GM12878 (cell line): ENCODE results near the gene METRNL. TPM values are rescaled to one million over a fixed set of nuclear protein-coding genes. Genes with fewer than 3 reads are reported as not detected.

Source experiments
- ATAC-seq: fragments of 200-7000 bp; cut with Tn5 transposase; 3 replicates; pipeline ENCODE4 v1.9.1; 2020; ENCODE audit warnings: mild to moderate bottlenecking, moderate library complexity
- BruUV-seq: library from RNA; stranded (reverse); fragments of 400-500 nt; replicated peaks from 2 replicates; lab custom pipeline; 2021; lab: Mats Ljungman, UMichigan
- CTCF ChIA-PET: fragments of 300-600 bp; sonication (Branson Sonifier 250); formaldehyde crosslinking; extraction: SDS; loops from one replicate; lab custom pipeline; 2021; ENCODE audit warnings: inconsistent platforms; lab: Yijun Ruan, JAX
- POLR2A ChIA-PET: fragments of 350-600 bp; formaldehyde crosslinking; extraction: SDS; loops from one replicate; lab custom pipeline; 2021; ENCODE audit warnings: inconsistent platforms; lab: Charles Lee
- RAD21 ChIA-PET: fragments of 300-600 bp; sonication (Branson Sonifier 250); formaldehyde crosslinking; loops from one replicate; lab custom pipeline; 2023; ENCODE audit warnings: antibody characterized with exemption; ENCODE audit not compliant: unreplicated experiment; lab: Charles Lee
- SMC1A ChIA-PET: fragments of 300-600 bp; sonication (Branson Sonifier 250); formaldehyde crosslinking; loops from one replicate; lab custom pipeline; 2023; ENCODE audit not compliant: unreplicated experiment, uncharacterized antibody; lab: Charles Lee
- DNase-seq: peaks from one replicate; pipeline ENCODE4 v3.0.0-alpha.2; 2011; ENCODE audit warnings: low read depth, low spot score
- FAIRE-seq: peaks from 3 replicates; lab custom pipeline; 2011; peaks lifted over from hg19 to GRCh38; lab: Jason Lieb, UNC
- H2AFZ ChIP-seq: 2 replicates; pipeline ENCODE4 v1.6.0; 2011; ENCODE audit warnings: low read depth, low read length, control low read depth; ENCODE audit not compliant: control insufficient read depth
- H3K27ac ChIP-seq: 2 replicates; pipeline ENCODE4 v1.5.1; 2011; ENCODE audit warnings: control low read depth; ENCODE audit not compliant: control insufficient read depth, insufficient read depth
- H3K27me3 ChIP-seq, 2 experiments: replicated peaks in 1 of 2; 2 replicates each; pipeline versions ENCODE4 v1.6.0 to v1.6.1; 2011; ENCODE audit warnings: low read length in 1 of 2; ENCODE audit not compliant: control insufficient read depth in 2 of 2, insufficient read depth in 2 of 2
- H3K36me3 ChIP-seq, 2 experiments: 2 replicates each; pipeline ENCODE4 v1.5.1; 2011; ENCODE audit warnings: low read length in 1 of 2; ENCODE audit not compliant: control insufficient read depth in 2 of 2, insufficient read depth in 2 of 2
- H3K4me1 ChIP-seq: 2 replicates; pipeline ENCODE4 v1.6.1; 2011; ENCODE audit warnings: mild to moderate bottlenecking, low read length, moderate library complexity, mixed read lengths; ENCODE audit not compliant: control insufficient read depth, insufficient read depth
- H3K4me2 ChIP-seq: 2 replicates; pipeline ENCODE4 v1.6.0; 2011; ENCODE audit warnings: control low read depth; ENCODE audit not compliant: control insufficient read depth, insufficient read depth
- H3K4me3 ChIP-seq: fragments of 200-600 bp; sonication (generic); 2 replicates; pipeline ENCODE4 v1.5.1; 2016
- H3K79me2 ChIP-seq: 2 replicates; pipeline ENCODE4 v1.6.0; 2011; ENCODE audit warnings: low read length; ENCODE audit not compliant: control insufficient read depth, insufficient read depth
- H3K9ac ChIP-seq: 2 replicates; pipeline ENCODE4 v1.8.0; 2011; ENCODE audit warnings: low read length, control low read depth, mixed read lengths; ENCODE audit not compliant: control insufficient read depth, insufficient read depth
- H3K9me3 ChIP-seq: replicated peaks from 3 replicates; pipeline ENCODE4 v1.5.1; 2011; ENCODE audit warnings: mild to moderate bottlenecking, low read length; ENCODE audit not compliant: control insufficient read depth, insufficient read depth
- H4K20me1 ChIP-seq: 2 replicates; pipeline ENCODE4 v1.6.0; 2011; ENCODE audit not compliant: control insufficient read depth, insufficient read depth
- EP300 ChIP-seq, 2 experiments: fragments of 150-350 bp in 1 of 2; IDR thresholded peaks; 2 replicates each; pipeline ENCODE4 v1.6.1; 2011 to 2012; ENCODE audit warnings: low read depth in 2 of 2, low read length in 2 of 2, borderline replicate concordance in 1 of 2, improper control_type of control experiment in 1 of 2, inconsistent platforms in 1 of 2; ENCODE audit not compliant: control insufficient read depth in 1 of 2
- FOS ChIP-seq: IDR thresholded peaks from 3 replicates; pipeline ENCODE4 v1.6.1; 2011; ENCODE audit warnings: borderline replicate concordance; ENCODE audit not compliant: insufficient read length; ENCODE audit errors: extremely low read depth
- HDAC2 ChIP-seq: fragments of 200-600 bp; sonication (generic); IDR thresholded peaks from 2 replicates; pipeline ENCODE4 v1.6.1; 2017
- MTA3 ChIP-seq: IDR thresholded peaks from 2 replicates; pipeline ENCODE4 v1.6.1; 2012; ENCODE audit warnings: low read length, inconsistent platforms, borderline replicate concordance
- MXI1 ChIP-seq: fragments of 150-350 bp; IDR thresholded peaks from 2 replicates; pipeline ENCODE4 v1.6.1; 2011; ENCODE audit warnings: low read depth, mild to moderate bottlenecking, inconsistent platforms, low read length, improper control_type of control experiment
- PAX5 ChIP-seq: IDR thresholded peaks from 2 replicates; pipeline ENCODE4 v1.6.1; 2011; ENCODE audit warnings: low read depth, low read length, borderline replicate concordance
- RBBP5 ChIP-seq: fragments of 200-600 bp; sonication (generic); conservative IDR thresholded peaks from 2 replicates; pipeline ENCODE4 v1.6.1; 2016
- TAF1 ChIP-seq: IDR thresholded peaks from 2 replicates; pipeline ENCODE4 v1.6.1; 2011; ENCODE audit warnings: mild to moderate bottlenecking, low read depth, low read length, borderline replicate concordance
- TARDBP ChIP-seq: IDR thresholded peaks from 2 replicates; pipeline ENCODE4 v1.6.1; 2016; ENCODE audit warnings: borderline replicate concordance
- ZBED1 ChIP-seq: IDR thresholded peaks from 2 replicates; pipeline ENCODE4 v1.6.1; 2016; ENCODE audit warnings: borderline replicate concordance
- whole genome bisulfite sequencing: methylation state at CpG from one replicate; pipeline ENCODE4 v1.1.6; 2016; ENCODE audit warnings: low lambda C conversion rate; ENCODE audit not compliant: insufficient replicate concordance, insufficient coverage; ENCODE audit errors: missing lambda C conversion rate; 5-methylcytosine and 5-hydroxymethylcytosine counted together
- in situ Hi-C: fragments of 300-500 bp; cut with MboI; formaldehyde crosslinking; loops from 9 replicates; pipeline ENCODE4 v1.14.3; 2018; ENCODE audit warnings: mixed read lengths
- intact Hi-C: fragments of 100-400 bp; cut with micrococcal nuclease; formaldehyde crosslinking; loops from one replicate; pipeline ENCODE4 v1.14.2; 2022; ENCODE audit not compliant: unreplicated experiment
- polyA plus RNA-seq, 11 experiments: library from polyadenylated mRNA; depleted of rRNA in 4 of 11; unstranded in 6 of 11; stranded (reverse) in 5 of 11; fragments of >200 nt; fragmentation: Nextera tagmentation in 4 of 11; fragmentation: Illumina TruSeq in 1 of 11; extraction: Ambion mirVana in 4 of 11; extraction: Trizol in 1 of 11; gene quantifications; 1 replicate in 1 of 11; 2 replicates in 10 of 11; pipeline versions ENCODE4 v1.2.1 to v1.2.3, GENCODE V29; 2011 to 2016; ENCODE audit warnings: inconsistent platforms in 2 of 11, missing spikeins in 2 of 11, low read depth in 1 of 11
- total RNA-seq, 4 experiments: library from RNA; depleted of rRNA in 3 of 4; stranded (reverse); fragments of >200 nt in 3 of 4; fragmentation: Illumina TruSeq in 1 of 4; extraction: Trizol in 1 of 4; gene quantifications; 2 replicates each; pipeline versions ENCODE4 v1.2.1 to v1.2.3, GENCODE V29; 2013 to 2021
- TF ChIP-seq, protein P1 (sequence below): fragments of 450-650 bp; IDR thresholded peaks from 2 replicates; pipeline ENCODE4 v1.6.1; 2017; ENCODE audit warnings: low read depth, mild to moderate bottlenecking, moderate library complexity
- TF ChIP-seq, protein P2 (sequence below): fragments of 450-650 bp; formaldehyde crosslinking; IDR thresholded peaks from 2 replicates; pipeline ENCODE4 v1.4.0; 2022; ENCODE audit warnings: mild to moderate bottlenecking, moderate library complexity
- TF ChIP-seq, protein P3 (sequence below), 3 experiments: IDR thresholded peaks in 2 of 3; conservative IDR thresholded peaks in 1 of 3; 2 replicates each; pipeline ENCODE4 v1.5.1; 2011; ENCODE audit warnings: low read depth in 3 of 3, low read length in 3 of 3, mild to moderate bottlenecking in 3 of 3, control low read depth in 2 of 3, moderate library complexity in 2 of 3, inconsistent platforms in 1 of 3, mixed read lengths in 1 of 3; ENCODE audit not compliant: control insufficient read depth in 2 of 3, insufficient read depth in 1 of 3; ENCODE audit errors: extremely low read depth in 1 of 3

METRNL gene
- total and polyA plus RNA-seq, 10 of the 15 experiments (the other 5 are each of a cell fraction or from before 2014, with no cell fraction given) = 0.05 to 3.7 (median 0.48) TPM; not detected in 2

DNA sequence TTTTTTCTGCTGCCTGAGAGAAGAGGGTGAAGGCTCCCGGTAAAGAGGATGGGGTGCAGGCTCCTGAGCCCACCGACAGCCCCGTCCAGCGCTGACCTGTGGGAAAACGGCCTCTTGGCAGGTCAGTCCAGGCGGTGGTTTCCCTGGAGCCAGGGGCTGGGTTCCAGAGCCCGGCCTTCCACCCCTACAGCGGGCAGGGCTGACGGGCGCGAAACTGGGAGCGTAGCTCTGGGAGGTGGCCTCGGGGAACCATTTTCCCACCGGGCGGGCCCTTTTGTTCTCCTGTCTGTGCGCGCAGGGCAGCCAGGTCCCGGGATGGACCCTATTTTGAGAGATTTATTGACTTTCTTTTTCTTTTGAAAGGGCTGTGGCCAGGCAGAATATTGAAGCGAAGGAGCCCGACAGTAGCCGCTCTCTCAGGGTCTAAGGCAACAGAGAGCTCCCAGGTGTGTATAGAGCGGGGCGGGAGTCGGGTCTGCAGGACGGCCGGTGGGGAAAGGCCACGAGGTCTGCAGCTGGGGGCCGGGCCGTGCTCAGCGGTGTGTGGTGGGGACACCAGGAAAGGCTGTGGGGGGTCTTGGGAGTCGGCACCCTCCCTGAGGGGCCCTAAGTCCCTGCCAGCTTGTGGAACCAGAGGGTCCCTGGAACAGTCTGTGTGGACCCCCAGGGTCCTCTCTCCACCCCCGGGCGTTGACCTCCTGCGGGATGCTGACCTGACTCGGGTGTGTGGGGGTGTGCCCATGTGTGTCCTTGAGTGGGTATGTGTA is 32.3 kb downstream of the METRNL start:
- POLR2A ChIA-PET = no interaction called here
- TF ChIP-seq RBBP5 (no peak), HDAC2 (no peak), FOS (no peak), PAX5 (no peak), TARDBP (no peak), MXI1 (no peak), TAF1 (no peak), ZBED1 (no peak), EP300 (IDR thresholded peaks at IDR 0.05; ENCODE audit: borderline replicate concordance in 1 of 2, control insufficient read depth in 1 of 2, low read depth in 2 of 2, low read length in 2 of 2) (no peak), MTA3 (no peak)
- TF ChIP-seq, protein P1, sequence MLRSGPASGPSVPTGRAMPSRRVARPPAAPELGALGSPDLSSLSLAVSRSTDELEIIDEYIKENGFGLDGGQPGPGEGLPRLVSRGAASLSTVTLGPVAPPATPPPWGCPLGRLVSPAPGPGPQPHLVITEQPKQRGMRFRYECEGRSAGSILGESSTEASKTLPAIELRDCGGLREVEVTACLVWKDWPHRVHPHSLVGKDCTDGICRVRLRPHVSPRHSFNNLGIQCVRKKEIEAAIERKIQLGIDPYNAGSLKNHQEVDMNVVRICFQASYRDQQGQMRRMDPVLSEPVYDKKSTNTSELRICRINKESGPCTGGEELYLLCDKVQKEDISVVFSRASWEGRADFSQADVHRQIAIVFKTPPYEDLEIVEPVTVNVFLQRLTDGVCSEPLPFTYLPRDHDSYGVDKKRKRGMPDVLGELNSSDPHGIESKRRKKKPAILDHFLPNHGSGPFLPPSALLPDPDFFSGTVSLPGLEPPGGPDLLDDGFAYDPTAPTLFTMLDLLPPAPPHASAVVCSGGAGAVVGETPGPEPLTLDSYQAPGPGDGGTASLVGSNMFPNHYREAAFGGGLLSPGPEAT = no peak
- TF ChIP-seq, protein P2, sequence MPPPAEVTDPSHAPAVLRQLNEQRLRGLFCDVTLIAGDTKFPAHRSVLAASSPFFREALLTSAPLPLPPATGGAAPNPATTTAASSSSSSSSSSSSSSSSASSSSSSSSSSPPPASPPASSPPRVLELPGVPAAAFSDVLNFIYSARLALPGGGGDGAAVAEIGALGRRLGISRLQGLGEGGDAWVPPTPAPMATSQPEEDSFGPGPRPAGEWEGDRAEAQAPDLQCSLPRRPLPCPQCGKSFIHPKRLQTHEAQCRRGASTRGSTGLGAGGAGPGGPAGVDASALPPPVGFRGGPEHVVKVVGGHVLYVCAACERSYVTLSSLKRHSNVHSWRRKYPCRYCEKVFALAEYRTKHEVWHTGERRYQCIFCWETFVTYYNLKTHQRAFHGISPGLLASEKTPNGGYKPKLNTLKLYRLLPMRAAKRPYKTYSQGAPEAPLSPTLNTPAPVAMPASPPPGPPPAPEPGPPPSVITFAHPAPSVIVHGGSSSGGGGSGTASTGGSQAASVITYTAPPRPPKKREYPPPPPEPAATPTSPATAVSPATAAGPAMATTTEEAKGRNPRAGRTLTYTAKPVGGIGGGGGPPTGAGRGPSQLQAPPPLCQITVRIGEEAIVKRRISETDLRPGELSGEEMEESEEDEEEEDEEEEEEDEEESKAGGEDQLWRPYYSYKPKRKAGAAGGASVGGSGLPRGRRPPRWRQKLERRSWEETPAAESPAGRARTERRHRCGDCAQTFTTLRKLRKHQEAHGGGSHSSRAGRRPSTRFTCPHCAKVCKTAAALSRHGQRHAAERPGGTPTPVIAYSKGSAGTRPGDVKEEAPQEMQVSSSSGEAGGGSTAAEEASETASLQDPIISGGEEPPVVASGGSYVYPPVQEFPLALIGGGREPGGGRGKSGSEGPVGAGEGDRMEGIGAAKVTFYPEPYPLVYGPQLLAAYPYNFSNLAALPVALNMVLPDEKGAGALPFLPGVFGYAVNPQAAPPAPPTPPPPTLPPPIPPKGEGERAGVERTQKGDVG (CRISPR knock-in tag) = no peak
- TF ChIP-seq, protein P3, sequence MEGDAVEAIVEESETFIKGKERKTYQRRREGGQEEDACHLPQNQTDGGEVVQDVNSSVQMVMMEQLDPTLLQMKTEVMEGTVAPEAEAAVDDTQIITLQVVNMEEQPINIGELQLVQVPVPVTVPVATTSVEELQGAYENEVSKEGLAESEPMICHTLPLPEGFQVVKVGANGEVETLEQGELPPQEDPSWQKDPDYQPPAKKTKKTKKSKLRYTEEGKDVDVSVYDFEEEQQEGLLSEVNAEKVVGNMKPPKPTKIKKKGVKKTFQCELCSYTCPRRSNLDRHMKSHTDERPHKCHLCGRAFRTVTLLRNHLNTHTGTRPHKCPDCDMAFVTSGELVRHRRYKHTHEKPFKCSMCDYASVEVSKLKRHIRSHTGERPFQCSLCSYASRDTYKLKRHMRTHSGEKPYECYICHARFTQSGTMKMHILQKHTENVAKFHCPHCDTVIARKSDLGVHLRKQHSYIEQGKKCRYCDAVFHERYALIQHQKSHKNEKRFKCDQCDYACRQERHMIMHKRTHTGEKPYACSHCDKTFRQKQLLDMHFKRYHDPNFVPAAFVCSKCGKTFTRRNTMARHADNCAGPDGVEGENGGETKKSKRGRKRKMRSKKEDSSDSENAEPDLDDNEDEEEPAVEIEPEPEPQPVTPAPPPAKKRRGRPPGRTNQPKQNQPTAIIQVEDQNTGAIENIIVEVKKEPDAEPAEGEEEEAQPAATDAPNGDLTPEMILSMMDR (IDR thresholded peaks at IDR 0.05 in 2 of 3, conservative IDR thresholded peaks at IDR 0.05 in 1 of 3; ENCODE audit: control insufficient read depth in 2 of 3, extremely low read depth in 1 of 3, insufficient read depth in 1 of 3, low read depth in 3 of 3, low read length in 3 of 3) = no peak
- intact Hi-C loops (no loop called here), in situ Hi-C loops (no loop called here)
- no peaks in the 10 kb centered on the region; the same call in 2 of the 3 replicates for H3K9me3 ChIP-seq
- SMC1A ChIA-PET = no interaction called here
- RAD21 ChIA-PET = no interaction called here
- no peaks in the 10 kb centered on the region for H3K36me3 ChIP-seq
- BruUV-seq = no TSS peak
- no peak overlapping the region for H3K4me2 ChIP-seq
- no peak for ATAC-seq
- 63% methylated on average over 34 of the region's 35 CpGs for WGBS
- no peaks in the 10 kb centered on the region for H3K79me2 ChIP-seq
- no peak overlapping the region for H3K4me3 ChIP-seq
- H3K9ac ChIP-seq = no peak overlapping the region
- H3K27me3 ChIP-seq = no peaks in the 10 kb centered on the region
- no peaks in the 10 kb centered on the region for H3K4me1 ChIP-seq
- DNase-seq = no peak
- CTCF ChIA-PET = no interaction called here
- no peaks in the 10 kb centered on the region for H4K20me1 ChIP-seq
- no peak overlapping the region for H2AFZ ChIP-seq
- FAIRE-seq = no peak
- H3K27ac ChIP-seq = no peak overlapping the region
